H9 (cell line): ENCODE measurements around the gene TINAG. TPM values are rescaled to one million over a fixed set of nuclear protein-coding genes. Genes with fewer than 3 reads are reported as not detected.

Experiments
- DNase-seq: peaks from one replicate; pipeline ENCODE4 v3.0.0-alpha.2; 2017
- H2AFZ ChIP-seq: one replicate; pipeline ENCODE4 v1.6.1; 2013; ENCODE audit warnings: mild to moderate bottlenecking, low read length, control low read depth, moderate library complexity
- H2AK5ac ChIP-seq: 2 replicates; pipeline ENCODE4 v1.6.1; 2013; ENCODE audit warnings: low read length, control low read depth, mixed read lengths; ENCODE audit not compliant: insufficient read length
- H2BK120ac ChIP-seq: one replicate; pipeline ENCODE4 v1.6.1; 2013; ENCODE audit warnings: low read depth, mild to moderate bottlenecking, low read length, control low read depth, inconsistent platforms; ENCODE audit not compliant: poor library complexity, severe bottlenecking
- H2BK12ac ChIP-seq: 2 replicates; pipeline ENCODE4 v1.6.1; 2013; ENCODE audit warnings: low read length, control low read depth, mixed read lengths, low read depth; ENCODE audit not compliant: insufficient read length
- H2BK15ac ChIP-seq: 2 replicates; pipeline ENCODE4 v1.6.1; 2013; ENCODE audit warnings: low read depth, low read length, control low read depth
- H2BK20ac ChIP-seq: one replicate; pipeline ENCODE4 v1.6.1; 2013; ENCODE audit warnings: low read depth, mild to moderate bottlenecking, low read length, control low read depth, inconsistent platforms; ENCODE audit not compliant: poor library complexity, severe bottlenecking
- H2BK5ac ChIP-seq: 2 replicates; pipeline ENCODE4 v1.6.1; 2013; ENCODE audit warnings: low read length, control low read depth, mixed read lengths; ENCODE audit not compliant: insufficient read length
- H3K14ac ChIP-seq: 2 replicates; pipeline ENCODE4 v1.6.1; 2013; ENCODE audit warnings: low read length, control low read depth; ENCODE audit not compliant: insufficient read depth
- H3K18ac ChIP-seq: 2 replicates; pipeline ENCODE4 v1.6.1; 2013; ENCODE audit warnings: low read depth, mild to moderate bottlenecking, mixed read lengths, low read length, control low read depth; ENCODE audit not compliant: insufficient read length
- H3K23ac ChIP-seq: 2 replicates; pipeline ENCODE4 v1.6.1; 2013; ENCODE audit warnings: low read length, control low read depth, mixed read lengths, low read depth; ENCODE audit not compliant: insufficient read length
- H3K23me2 ChIP-seq: 2 replicates; pipeline ENCODE4 v1.6.1; 2013; ENCODE audit warnings: low read depth, mild to moderate bottlenecking, mixed read lengths, low read length, control low read depth; ENCODE audit not compliant: insufficient read length, poor library complexity, severe bottlenecking
- H3K27ac ChIP-seq: 2 replicates; pipeline ENCODE4 v1.5.1; 2013; ENCODE audit warnings: low read length, control low read depth, mixed read lengths, low read depth; ENCODE audit not compliant: insufficient read length
- H3K27me3 ChIP-seq: 2 replicates; pipeline ENCODE4 v1.6.1; 2013; ENCODE audit warnings: low read length, control low read depth, inconsistent platforms; ENCODE audit not compliant: insufficient read depth
- H3K4ac ChIP-seq: 2 replicates; pipeline ENCODE4 v1.6.1; 2013; ENCODE audit warnings: low read depth, mild to moderate bottlenecking, control low read depth, inconsistent platforms, low read length, moderate library complexity
- H3K4me1 ChIP-seq: 2 replicates; pipeline ENCODE4 v1.6.1; 2013; ENCODE audit warnings: low read length, control low read depth, inconsistent platforms; ENCODE audit not compliant: insufficient read depth
- H3K4me2 ChIP-seq: 2 replicates; pipeline ENCODE4 v1.6.1; 2013; ENCODE audit warnings: low read length, control low read depth, mixed read lengths; ENCODE audit not compliant: insufficient read length, insufficient read depth
- H3K56ac ChIP-seq: 2 replicates; pipeline ENCODE4 v1.6.1; 2013; ENCODE audit warnings: low read depth, mild to moderate bottlenecking, mixed read lengths, low read length, control low read depth; ENCODE audit not compliant: insufficient read length
- H3K79me1 ChIP-seq: 2 replicates; pipeline ENCODE4 v1.6.1; 2013; ENCODE audit warnings: low read depth, mild to moderate bottlenecking, moderate library complexity, low read length, control low read depth, inconsistent platforms; ENCODE audit not compliant: insufficient read depth, poor library complexity, severe bottlenecking
- H3K79me2 ChIP-seq: 2 replicates; pipeline ENCODE4 v1.6.1; 2013; ENCODE audit warnings: low read length, control low read depth, inconsistent platforms; ENCODE audit not compliant: insufficient read depth
- H3K9ac ChIP-seq: 2 replicates; pipeline ENCODE4 v1.6.1; 2013; ENCODE audit warnings: low read length, control low read depth, mixed read lengths; ENCODE audit not compliant: insufficient read length; ENCODE audit errors: extremely low read depth
- H3K9me3 ChIP-seq: one replicate; pipeline ENCODE4 v1.6.1; 2013; ENCODE audit warnings: low read depth, low read length, inconsistent platforms; ENCODE audit not compliant: control insufficient read depth
- H3T11ph ChIP-seq: one replicate; pipeline ENCODE4 v1.6.1; 2013; ENCODE audit warnings: mild to moderate bottlenecking, low read length, control low read depth, inconsistent platforms
- H4K20me1 ChIP-seq: one replicate; pipeline ENCODE4 v1.6.1; 2013; ENCODE audit not compliant: control insufficient read depth, insufficient read length, insufficient read depth
- H4K5ac ChIP-seq: 2 replicates; pipeline ENCODE4 v1.6.1; 2013; ENCODE audit warnings: low read depth, mild to moderate bottlenecking, mixed read lengths, low read length, control low read depth; ENCODE audit not compliant: insufficient read length
- H4K8ac ChIP-seq: replicated peaks from 2 replicates; pipeline ENCODE4 v1.6.1; 2013; ENCODE audit warnings: low read length, control low read depth, mixed read lengths, low read depth; ENCODE audit not compliant: insufficient read length
- H4K91ac ChIP-seq: 2 replicates; pipeline ENCODE4 v1.6.1; 2013; ENCODE audit warnings: low read depth, mild to moderate bottlenecking, moderate library complexity, mixed read lengths, low read length, control low read depth; ENCODE audit not compliant: insufficient read length
- H3K27ac Mint-ChIP-seq, 3 experiments: 2 replicates in 2 of 3; 3 replicates in 1 of 3; pipeline ENCODE4 v1.8.0; 2020 to 2021; ENCODE audit warnings: mixed read lengths in 3 of 3, mild to moderate bottlenecking in 1 of 3, moderate library complexity in 1 of 3
- H3K27me3 Mint-ChIP-seq: 2 replicates; pipeline ENCODE4 v1.8.0; 2021; ENCODE audit warnings: low read depth, mild to moderate bottlenecking, moderate library complexity, mixed read lengths
- H3K36me3 Mint-ChIP-seq, 3 experiments: 2 replicates in 2 of 3; 3 replicates in 1 of 3; pipeline ENCODE4 v1.8.0; 2020 to 2021; ENCODE audit warnings: low read depth in 3 of 3, mixed read lengths in 3 of 3; ENCODE audit not compliant: insufficient read depth in 1 of 3
- H3K4me1 Mint-ChIP-seq, 2 experiments: 2 replicates each; pipeline ENCODE4 v1.8.0; 2020; ENCODE audit warnings: mixed read lengths in 2 of 2
- H3K4me3 Mint-ChIP-seq, 2 experiments: 2 replicates in 1 of 2; 3 replicates in 1 of 2; pipeline ENCODE4 v1.8.0; 2020 to 2021; ENCODE audit warnings: mild to moderate bottlenecking in 2 of 2, mixed read lengths in 2 of 2, moderate library complexity in 1 of 2
- H3K9me3 Mint-ChIP-seq, 2 experiments: 2 replicates in 1 of 2; 3 replicates in 1 of 2; pipeline ENCODE4 v1.8.0; 2020; ENCODE audit warnings: mild to moderate bottlenecking in 2 of 2, mixed read lengths in 2 of 2, moderate library complexity in 1 of 2
- CTCF ChIP-seq: fragments of 200-600 bp; sonication (generic); conservative IDR thresholded peaks from 3 replicates; pipeline ENCODE4 v1.8.0; 2021; ENCODE audit warnings: antibody characterized with exemption, mild to moderate bottlenecking
- WGBS: extraction: QIAGEN DNeasy Blood & Tissue Kit; methylation state at CpG from one replicate; pipeline ENCODE4 v1.1.7; 2013; ENCODE audit warnings: missing lambda C conversion rate, low lambda C conversion rate, mixed read lengths; ENCODE audit not compliant: insufficient read length; ENCODE audit errors: extremely low coverage; 5-methylcytosine and 5-hydroxymethylcytosine counted together
- total RNA-seq: library from RNA; stranded (reverse); gene quantifications from 2 replicates; pipeline ENCODE4 v1.2.1, GENCODE V29; 2021

The TINAG gene
- total RNA-seq, 1 experiment from 2014 or later: not detected

GRCh38 chr6:54284161-54284860 lies 23.9 kb upstream of the TINAG start:
- no peak overlapping the region for H3K23ac ChIP-seq
- no CpG with 5 or more reads among the region's 3 CpGs for WGBS
- H4K8ac ChIP-seq: no peak overlapping the region
- no peaks in the 10 kb centered on the region for H4K20me1 ChIP-seq
- H3K18ac ChIP-seq: no peak overlapping the region
- no peak overlapping the region for H3T11ph ChIP-seq
- H3K23me2 ChIP-seq: no peaks in the 10 kb centered on the region
- H3K14ac ChIP-seq: no peak overlapping the region
- no peak overlapping the region for H2BK15ac ChIP-seq
- Mint-ChIP-seq H3K4me1 (no peaks in the 10 kb centered on the region), H3K9me3 (no peaks in the 10 kb centered on the region), H3K4me3 (no peak overlapping the region), H3K27ac (no peak overlapping the region), H3K36me3 (no peaks in the 10 kb centered on the region), H3K27me3 (no peaks in the 10 kb centered on the region)
- no peaks in the 10 kb centered on the region for H3K79me2 ChIP-seq
- no peak overlapping the region for H2BK20ac ChIP-seq
- TF ChIP-seq CTCF: no peak
- H2BK12ac ChIP-seq: no peak overlapping the region
- H3K4me2 ChIP-seq: no peak overlapping the region
- H3K56ac ChIP-seq: no peak overlapping the region
- no peaks in the 10 kb centered on the region for H3K4me1 ChIP-seq
- no peak overlapping the region for H2BK5ac ChIP-seq
- H4K5ac ChIP-seq: no peak overlapping the region
- H3K4ac ChIP-seq: no peak overlapping the region
- no peaks in the 10 kb centered on the region for H3K79me1 ChIP-seq
- no peaks in the 10 kb centered on the region for H3K27me3 ChIP-seq
- DNase-seq: no peak
- no peak overlapping the region for H2AK5ac ChIP-seq
- no peak overlapping the region for H2BK120ac ChIP-seq
- H3K9me3 ChIP-seq: no peaks in the 10 kb centered on the region
- no peak overlapping the region for H4K91ac ChIP-seq
- no peak overlapping the region for H3K9ac ChIP-seq
- H2AFZ ChIP-seq: no peak overlapping the region
- no peak overlapping the region for H3K27ac ChIP-seq
